ENCODE results near the gene PLSCR3.
"Not testable (repeated sequence)": the region's sequence is repeated elsewhere in the genome, so short reads cannot be mapped to it uniquely, and the experiment has no call there.

The PLSCR3 gene

DNA sequence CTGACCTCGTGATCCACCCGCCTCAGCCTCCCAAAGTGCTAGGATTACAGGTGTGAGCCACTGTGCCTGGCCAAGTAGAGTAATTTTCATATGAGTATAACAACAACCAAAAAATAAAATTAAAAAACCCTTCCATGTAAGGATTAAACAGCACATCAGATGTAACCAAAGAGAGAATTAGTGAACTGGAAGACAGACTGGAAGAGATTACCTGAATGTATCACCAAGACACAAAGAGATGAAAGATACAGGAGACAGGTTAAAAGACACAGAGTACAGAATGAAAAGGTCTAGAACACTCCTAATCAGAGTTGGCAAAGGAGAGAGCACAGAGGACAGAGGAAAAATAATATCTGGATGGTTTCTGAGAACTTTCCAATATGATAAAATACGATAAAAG lies 15.2 kb downstream of the PLSCR3 start:
- DNase-seq, result no peak

DNA sequence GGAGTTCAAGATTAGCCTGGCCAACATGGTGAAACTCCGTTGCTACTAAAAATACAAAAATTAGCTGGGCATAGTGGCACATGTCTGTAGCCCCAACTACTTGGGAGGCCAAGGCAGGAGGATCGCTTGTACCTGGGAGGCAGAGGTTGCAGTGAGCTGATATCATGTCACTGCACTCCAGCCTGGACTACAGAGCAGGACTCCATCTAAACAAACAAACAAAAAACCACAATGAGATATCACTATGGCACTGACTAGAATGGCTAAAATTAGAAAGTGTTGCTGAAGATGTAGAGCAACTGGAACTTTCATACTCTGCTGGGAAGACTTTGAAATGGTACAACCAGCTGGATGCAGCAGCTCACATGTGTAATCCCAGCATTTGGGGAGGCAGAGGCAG lies 20.0 kb downstream of the PLSCR3 start:
- no peak for DNase-seq

DNA sequence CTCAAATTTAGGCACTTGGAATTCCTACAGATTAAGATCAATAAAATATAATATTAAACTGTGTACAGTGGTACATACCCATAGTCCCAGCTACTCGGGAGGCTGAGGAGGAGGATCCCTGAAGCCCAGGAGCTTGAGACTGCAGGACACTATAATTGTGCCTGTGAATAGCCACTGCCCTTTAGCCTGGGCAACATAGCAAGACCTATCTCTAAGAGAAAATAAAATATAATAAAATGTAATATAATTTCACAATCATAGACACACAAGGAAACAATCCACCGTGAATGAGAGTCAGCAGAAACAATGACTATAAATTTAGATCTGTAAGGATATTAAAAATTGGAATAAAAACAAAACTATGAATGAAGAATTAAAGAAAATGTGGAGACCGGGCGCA lies 23.5 kb downstream of the PLSCR3 start:
- no peak for DNase-seq

DNA sequence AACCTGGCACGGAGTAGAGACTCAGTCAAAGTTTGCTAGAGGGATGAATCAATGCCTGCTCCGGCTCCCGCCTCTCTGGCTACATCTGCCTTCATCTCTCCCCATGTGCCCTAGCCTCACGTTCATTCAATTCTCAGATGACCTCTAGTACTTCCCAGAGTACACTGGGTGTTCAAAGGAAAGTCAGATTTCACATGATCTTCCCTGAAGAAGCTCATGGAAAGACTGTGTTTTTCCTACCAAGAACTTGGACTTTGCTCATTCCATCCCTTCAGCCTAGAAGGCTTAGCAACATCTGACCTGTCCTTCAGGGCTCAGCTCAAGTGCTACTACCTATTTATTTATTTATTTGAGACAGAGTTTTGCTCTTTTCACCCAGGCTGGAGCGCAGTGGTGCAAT lies 24.5 kb downstream of the PLSCR3 start:
- no peak for DNase-seq

DNA sequence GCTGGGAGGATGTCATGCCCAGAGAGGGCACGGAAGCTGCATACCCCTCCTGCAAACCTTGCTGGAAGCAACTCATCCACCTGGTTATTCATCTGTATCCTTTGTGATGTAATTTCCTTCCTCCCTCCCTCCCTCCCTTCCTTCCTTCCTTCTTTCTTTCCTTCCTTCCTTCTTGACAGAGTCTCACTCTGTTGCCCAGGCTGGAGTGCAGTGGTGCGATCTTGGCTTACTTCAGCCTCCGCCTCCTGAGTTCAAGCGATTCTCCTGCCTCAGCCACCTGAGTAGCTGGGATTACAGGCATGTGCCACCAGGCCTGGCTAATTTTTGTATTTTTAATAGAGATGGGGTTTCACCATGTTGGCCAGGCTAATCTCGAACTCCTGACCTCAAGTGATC lies 25.7 kb downstream of the PLSCR3 start:
- not testable (repeated sequence) for DNase-seq

DNA sequence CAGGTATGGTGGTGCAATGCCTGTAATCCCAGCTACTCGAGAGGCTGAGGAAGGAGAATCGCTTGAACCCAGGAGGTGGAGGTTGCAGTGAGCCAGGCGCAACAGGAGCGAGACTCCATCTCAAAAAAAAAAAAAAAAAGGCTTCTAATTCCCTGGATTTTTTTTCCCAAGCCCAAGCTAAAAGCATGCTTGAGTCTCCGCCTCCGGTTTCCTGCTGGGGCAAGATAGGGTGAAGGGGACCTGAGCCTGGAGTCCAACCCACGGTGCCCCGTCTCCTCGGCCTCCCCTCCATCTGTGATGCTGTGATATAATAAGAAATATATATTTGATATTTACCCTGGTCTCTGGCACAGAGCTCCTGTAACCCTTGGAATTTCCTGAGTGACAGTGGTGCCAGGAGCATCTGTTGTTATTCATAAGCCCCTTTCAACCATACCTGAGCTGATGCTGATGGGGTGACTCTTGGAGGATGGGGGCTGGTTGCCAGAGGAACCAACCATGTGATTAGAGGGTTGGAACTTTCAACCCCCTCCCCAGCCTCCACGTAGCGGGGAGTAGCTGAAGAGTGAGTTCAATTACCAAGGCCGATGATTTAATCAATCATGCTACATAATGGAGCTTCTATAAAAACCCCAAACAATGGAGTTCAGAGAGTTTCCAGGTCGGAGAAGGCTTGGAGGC lies 26.3 kb downstream of the PLSCR3 start:
- DNase-seq, result no peak

DNA sequence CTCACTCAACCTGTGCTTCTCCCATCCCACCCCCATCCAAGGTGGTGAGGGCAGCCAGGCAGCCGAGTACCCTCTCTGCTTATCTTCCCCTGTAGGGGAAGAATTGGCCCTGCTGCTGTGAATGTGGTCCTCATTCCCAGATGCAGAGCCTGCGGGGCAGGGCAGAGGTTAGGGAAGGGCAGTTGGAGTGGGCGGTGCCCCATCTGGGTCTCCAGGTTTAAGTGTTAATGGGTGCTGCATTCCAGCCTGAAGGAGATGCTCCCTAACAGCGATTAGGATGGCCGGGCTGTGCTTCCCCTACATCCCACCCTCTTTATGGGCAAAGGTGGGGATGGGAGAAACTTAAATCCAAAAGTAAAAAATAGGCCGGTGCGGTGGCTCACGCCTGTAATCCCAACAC lies 27.2 kb downstream of the PLSCR3 start:
- no peak for DNase-seq

DNA sequence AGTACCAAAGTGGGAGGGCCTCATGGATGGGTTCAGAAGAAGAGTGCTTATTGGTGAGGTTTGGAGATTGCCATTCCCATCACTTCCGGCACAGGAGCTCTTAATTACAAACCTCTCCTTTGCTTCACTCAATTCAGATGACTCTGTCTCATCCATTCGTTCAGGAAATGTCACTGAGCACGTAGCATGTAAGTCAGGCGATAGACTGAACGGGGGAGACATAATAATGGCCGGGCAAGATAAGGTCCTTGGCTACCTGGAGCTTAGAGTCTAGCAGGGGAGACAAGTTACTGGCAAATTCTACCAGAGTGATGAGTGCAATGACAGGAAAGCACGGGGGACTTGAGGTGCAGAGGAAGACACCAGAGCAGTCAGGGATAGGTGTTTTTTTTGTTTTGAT lies 28.4 kb downstream of the PLSCR3 start:
- not testable (repeated sequence) for DNase-seq

DNA sequence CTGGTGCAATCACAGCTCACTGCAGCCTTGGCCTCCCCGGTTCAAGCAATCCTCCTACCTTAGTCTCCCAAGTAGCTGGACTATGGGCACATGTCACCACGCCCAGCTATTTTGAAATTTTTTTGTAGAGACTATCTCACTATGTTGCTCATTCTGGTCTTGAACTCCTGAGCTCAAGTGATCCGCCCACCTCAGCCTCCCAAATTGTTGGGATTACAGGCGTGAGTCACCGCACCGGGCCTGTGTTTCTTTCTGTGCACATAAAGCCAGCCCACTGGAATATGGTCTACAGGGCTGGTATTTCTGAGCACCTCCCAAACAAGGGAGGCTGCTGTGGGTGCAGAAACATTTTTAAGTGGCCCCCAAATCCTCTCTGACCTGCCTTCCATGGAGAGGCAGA lies 31.0 kb downstream of the PLSCR3 start:
- DNase-seq, result no peak

DNA sequence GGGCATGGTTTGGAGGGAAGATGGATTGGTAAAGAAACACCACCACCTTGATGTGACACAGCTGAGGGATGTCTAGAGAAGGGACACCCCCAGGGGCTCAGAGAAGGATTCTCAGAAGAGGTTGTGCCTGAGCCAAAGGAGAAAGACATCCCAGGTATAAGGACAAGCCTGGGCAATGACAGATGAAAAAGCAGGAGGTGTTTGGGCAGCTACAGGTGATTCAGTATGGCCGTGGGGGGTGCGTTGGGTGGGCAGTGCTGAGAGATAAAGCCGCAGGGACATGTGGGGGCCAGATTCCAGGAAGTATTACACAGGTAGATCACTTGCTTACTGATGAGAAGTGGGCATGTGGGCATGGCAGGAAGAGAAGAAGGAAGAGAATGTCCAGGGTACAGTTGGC lies 32.4 kb downstream of the PLSCR3 start:
- no peak for DNase-seq

DNA sequence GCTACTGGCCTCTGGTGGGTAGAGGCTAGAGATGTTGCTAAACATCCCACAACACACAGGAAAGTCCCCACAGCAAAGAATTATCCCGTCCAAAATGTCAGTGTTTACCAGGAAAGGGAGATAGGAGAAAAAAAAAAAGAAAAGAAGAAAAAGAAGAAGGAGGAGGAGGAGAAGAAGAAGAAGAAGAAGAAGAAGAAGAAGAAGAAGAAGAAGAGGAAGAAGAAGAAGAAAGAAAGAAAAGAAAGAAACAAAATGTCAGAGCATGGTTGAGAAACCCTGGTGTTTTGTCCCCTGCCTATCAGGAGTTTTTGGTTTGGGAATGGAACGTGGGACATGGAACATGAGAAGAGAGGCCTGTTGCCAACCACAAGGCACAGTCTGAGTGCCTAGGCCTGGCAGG lies 36.9 kb downstream of the PLSCR3 start:
- no peak for DNase-seq

DNA sequence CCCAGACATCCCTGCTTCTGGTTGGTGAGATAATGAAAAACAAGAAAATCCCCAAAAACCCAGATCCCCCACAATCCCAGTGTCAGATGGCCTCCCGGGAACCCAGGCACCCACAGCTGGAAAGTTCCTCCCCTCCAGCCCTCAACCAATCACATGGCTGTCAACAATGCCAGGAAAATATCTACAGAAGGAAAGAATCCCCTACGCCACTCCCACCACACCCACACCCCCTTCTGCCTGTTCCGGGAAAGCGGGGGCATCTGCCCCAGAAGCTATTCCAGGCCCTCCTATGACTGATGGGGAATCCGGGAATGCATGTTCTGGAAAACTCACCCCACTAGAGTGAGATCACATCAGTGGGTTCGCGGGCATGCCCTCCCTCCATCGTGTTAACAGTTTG lies 37.6 kb downstream of the PLSCR3 start:
- DNase-seq, result no peak

DNA sequence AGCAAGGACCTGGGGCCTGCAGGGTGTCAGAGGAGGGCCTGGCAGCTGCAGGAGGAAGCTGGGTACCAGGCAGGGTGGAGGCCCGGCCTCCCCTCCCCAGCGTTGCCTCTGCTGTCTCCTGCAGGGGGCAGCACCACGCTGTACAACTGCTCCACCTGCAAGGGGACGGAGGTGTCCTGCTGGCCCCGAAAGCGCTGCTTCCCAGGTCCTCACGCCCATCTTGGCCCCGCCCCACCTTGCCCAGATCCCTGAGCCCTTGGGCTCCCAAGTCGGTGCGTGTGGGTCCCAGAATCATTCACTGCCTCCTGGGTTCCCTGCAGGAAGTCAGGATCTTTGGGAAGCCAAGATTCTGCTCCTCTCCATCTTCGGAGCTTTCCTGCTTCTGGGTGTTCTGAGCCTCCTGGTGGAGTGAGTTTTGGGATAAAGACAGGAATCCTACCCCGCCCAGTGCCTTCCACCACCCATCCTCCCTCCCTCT lies 38.2 kb downstream of the PLSCR3 start:
- peak; percentile 88 for DNase-seq

DNA sequence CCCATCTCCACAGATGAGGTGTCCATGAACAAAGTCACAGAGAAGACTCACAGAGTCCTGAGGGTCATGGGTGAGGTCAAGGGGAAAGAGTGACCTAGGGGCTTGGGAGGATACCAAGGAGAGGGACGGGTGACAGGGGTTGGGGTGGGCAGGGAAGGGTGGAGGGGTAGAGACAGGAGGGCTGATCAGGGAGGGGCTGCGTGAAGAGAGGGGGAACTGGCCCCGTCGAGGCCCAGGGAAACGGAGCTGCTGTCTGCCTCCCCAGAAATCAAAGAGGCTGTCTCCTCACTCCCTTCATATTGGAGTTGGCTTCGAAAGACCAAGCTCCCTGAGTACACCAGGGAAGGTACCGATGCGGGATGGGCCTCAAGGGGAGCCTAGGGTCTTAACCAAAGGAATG lies 38.8 kb downstream of the PLSCR3 start:
- DNase-seq, result no peak

DNA sequence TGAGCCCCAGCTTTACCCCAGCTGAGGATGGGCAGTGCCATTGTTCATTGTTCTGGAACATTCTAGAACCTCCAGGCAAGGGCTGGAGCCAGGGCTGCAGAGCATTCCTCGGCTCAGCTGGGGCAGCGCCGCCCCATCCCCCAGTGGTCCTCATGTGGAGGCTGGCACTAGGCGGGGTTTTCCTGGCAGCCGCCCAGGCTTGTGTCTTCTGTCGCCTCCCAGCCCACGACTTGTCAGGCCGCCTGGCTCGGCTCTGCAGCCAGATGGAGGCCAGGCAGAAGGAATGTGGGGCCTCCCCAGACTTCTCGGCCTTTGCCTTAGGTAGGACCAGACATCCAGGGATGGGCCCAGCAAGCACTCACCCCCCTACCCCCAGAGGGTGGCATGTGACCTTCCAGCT lies 39.3 kb downstream of the PLSCR3 start, which contains the start of gene TMEM95:
TMEM95 (plus strand) TSS at position 104 of the 400 bp plus-strand sequence; CDS start at position 153, 49 bp downstream.
- no peak for DNase-seq

DNA sequence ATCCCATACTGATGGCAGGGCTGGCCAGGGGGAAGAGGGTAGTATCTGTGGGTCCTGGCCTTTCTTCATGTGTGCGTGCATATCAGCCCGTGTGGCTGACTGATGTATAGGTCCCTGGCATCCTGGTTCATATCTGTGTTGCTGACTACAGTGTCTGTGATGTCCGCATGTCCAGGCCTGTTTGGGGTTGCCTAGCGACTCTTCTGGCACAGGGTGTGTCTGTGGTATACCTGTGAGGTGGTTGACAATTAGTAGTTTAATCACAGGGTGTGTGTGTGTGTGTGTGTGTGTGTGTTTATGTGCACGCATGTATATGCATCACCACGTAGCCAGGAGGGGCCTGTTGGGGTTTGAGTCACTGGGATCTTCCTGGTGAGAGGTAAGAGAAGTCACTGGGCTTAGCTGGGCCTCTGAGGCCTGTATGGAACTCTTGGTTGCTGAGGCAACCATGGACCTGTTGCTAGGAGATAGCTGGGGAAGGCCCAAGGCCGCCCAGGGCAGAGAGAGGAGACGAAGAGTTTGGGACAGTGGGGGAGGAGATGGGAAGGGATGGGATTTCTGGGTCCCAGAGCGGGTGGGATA lies 40.0 kb downstream of the PLSCR3 start:
- peak; percentile 28 for DNase-seq

DNA sequence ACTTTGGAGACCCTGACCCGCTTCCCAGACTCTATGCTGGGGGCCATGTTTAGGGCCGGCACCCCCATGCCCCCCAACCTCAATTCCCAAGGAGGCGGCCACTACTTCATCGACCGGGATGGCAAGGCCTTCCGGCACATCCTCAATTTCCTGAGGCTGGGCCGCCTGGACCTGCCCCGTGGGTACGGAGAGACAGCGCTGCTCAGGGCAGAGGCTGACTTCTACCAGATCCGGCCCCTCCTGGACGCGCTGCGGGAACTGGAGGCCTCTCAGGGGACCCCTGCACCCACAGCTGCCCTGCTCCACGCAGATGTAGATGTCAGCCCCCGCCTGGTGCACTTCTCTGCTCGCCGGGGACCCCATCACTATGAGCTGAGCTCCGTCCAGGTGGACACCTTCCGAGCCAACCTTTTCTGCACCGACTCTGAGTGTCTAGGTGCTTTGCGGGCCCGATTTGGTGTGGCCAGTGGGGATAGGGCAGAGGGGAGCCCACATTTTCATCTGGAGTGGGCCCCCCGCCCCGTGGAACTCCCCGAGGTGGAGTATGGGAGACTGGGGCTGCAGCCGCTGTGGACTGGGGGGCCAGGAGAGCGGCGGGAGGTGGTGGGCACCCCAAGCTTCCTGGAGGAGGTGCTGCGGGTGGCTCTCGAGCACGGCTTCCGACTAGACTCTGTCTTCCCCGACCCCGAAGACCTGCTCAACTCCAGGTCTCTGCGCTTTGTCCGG lies 41.3 kb downstream of the PLSCR3 start:
- DNase-seq, result no peak

DNA sequence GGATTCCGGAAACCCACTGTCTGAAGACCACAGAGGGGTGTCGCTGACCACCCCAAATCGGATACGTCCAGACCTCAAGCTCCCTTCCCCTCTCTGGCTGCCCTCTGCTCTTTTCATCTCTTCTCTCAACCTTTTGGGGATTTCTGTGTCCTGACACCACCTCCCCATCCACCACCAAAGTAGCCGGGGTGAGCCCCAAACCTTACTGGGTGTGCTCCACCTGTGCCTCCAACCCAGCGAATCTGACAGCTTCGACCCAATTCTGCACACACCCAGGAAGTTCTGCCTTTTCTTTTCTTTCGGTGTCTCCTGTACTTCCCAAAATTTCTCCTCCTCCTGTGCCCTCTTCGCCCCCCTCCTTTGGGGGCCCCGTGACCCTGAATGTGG lies 41.8 kb downstream of the PLSCR3 start:
- no peak for DNase-seq

DNA sequence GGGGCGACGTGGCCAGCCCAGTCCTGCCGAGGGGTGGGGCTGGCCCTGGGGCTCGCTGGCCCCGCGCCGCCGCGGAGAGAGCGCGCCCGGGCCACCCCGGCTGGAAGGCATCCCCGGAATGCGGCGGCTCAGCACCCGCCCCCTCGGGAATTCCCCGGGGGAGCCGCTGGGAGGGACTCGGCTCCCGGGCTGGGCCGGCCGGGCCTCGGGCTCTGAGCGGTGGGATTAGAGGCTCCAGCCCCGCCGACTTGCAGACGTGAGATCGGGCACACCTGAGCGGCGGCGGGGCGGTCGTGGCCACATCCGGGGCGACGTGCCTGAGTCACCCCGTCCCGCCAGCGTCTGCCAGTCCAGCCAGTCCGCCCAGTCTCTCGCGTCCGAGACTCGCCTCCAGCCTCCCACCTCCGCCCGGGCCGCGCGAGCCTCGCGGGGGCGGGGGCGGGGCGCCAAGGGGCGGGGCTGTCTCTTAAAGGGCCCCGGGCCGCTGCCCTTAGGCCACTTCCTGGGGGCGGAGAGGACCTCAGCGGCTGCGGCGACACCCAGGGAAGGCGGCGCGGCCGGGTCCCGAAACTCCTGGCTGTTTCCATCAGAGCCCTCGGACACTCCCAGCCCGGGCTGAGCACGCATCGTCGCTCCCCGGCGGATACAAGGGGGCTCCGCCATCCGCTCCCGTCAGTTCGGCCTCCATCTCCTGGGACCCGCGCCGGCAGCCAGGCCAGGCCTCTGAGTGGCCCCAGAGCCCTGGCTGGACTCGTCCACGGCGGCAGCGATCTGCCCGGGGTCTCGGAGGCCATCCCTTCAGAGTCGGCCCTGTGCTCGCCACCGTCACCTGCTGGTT lies 42.4 kb downstream of the PLSCR3 start, which contains the start of gene KCTD11:
KCTD11 (plus strand) TSS at position 498 of the 838 bp plus-strand sequence.
- DNase-seq, result peak; percentile 84

DNA sequence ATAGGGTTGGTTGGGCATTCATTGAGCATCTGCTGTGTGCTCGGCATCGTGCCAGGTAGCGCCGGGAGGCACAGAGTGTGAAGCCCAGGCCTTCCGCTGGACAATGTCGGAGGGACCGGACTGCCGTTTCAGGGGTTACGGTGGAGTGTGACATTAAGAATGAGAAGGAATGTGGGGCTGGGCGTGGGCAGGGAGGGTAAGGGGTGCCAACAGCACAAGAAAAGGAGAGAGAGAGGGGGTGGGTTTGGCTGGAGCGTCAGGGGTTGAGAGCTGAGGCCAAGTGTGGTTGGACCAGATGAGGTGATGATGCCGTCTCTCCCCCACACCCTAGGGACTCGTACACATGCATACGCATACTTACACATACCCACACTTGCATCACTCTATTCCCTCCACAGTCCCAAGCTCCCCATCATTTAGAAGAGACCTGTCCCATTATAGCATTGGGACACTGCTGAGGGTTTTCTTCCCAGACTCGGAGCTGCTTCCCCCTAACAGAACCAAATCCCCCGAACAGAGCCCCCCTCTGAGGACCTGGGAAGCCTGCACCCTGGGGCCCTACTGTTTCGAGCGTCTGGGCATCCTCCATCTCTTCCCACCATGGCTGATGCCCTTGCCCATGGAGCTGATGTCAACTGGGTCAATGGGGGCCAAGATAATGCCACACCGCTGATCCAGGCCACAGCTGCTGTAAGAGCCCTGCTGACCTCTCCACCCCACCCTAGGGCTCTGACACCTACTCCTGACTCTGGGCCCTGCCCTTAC lies 45.7 kb downstream of the PLSCR3 start:
- no peak for DNase-seq

DNA sequence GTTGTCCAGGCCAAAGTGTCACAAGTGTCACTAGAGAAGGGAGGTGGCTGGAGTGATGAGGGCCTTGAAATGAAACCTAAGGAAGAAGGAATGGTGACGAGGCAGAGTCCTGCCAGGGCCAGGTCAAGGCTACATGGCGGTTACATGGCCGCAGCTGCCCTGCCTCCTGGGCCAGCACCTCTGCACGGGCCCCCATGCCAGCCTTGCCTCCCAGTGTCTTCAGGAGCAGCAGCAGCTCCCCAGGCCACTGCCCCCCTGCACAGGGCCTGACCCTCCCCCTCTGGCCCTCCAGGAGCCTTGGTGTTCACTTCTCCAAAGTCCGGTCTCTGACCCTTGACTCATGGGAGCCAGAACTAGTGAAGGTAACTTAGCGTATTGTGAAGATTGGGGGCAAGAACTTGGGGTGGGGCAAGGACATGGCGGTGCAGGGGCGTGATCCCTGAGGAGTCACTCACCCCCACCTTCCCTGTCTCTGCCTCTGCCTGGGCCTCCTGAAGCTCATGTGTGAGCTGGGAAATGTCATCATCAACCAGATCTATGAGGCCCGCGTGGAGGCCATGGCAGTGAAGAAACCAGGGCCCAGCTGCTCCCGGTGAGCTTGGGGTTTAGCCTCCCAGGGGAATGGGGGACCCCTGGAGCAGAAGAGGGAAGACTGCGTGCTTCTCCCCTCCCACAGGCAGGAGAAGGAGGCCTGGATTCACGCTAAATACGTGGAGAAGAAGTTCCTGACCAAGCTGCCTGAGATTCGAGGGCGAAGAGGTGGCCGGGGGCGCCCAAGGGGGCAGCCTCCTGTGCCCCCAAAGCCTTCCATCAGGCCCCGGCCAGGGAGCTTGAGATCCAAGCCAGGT lies 46.5 kb downstream of the PLSCR3 start:
- no peak for DNase-seq
